ENCODE measurements around the gene LGALS13. TPM values are rescaled to one million over a fixed set of nuclear protein-coding genes. Genes with fewer than 3 reads are reported as not detected.

LGALS13 gene
- total and polyA plus RNA-seq, 2 of the 8 experiments (the other 6 are each of a cell fraction or from before 2014, with no cell fraction given): not detected

- H2BK20ac ChIP-seq (ENCODE audit: low read length): no peak overlapping the region
- no peak overlapping the region for H3K14ac ChIP-seq (ENCODE audit: insufficient read length)
- H3K4ac ChIP-seq (replicated peaks; ENCODE audit: insufficient read length, low read depth, low read length): no peak overlapping the region
- no peak overlapping the region for H2BK12ac ChIP-seq (ENCODE audit: low read depth, low read length)
- H3K9me3 ChIP-seq (ENCODE audit: insufficient read depth in 2 of 2, low read depth in 1 of 2, low read length in 1 of 2): no peaks in the 10 kb centered on the region
- H4K20me1 ChIP-seq (replicated peaks in 1 of 2; ENCODE audit: control insufficient read depth in 1 of 2, insufficient read depth in 2 of 2, low read length in 2 of 2): no peaks in the 10 kb centered on the region
- no peak overlapping the region for H2BK120ac ChIP-seq (replicated peaks; ENCODE audit: low read depth, low read length)
- H3K27ac ChIP-seq (ENCODE audit: low read depth, low read length): no peak overlapping the region
- H3K79me1 ChIP-seq (ENCODE audit: low read depth, low read length): no peaks in the 10 kb centered on the region
- H2AK5ac ChIP-seq (ENCODE audit: low read depth, low read length): no peak overlapping the region
- no peak for DNase-seq (ENCODE audit: low read depth in 1 of 2, low spot score in 2 of 2)
- H3K18ac ChIP-seq (ENCODE audit: extremely low read depth, low read length): no peak overlapping the region
- CTCF ChIA-PET (ENCODE audit: partially characterized antibody): no interaction called here
- POLR2A ChIA-PET (ENCODE audit: partially characterized antibody): no interaction called here
- no peak overlapping the region for H3K56ac ChIP-seq (replicated peaks; ENCODE audit: insufficient read length, low read depth, low read length)
- H4K8ac ChIP-seq (ENCODE audit: extremely low read depth, insufficient read depth, low read length): no peak overlapping the region
- H2BK5ac ChIP-seq (ENCODE audit: low read depth, low read length): no peak overlapping the region
- no peaks in the 10 kb centered on the region for H3K79me2 ChIP-seq (ENCODE audit: control insufficient read depth in 1 of 2, insufficient read depth in 2 of 2, low read length in 2 of 2)
- H4K5ac ChIP-seq (ENCODE audit: insufficient read length, low read depth, low read length): no peak overlapping the region
- no peaks in the 10 kb centered on the region for H3K36me3 ChIP-seq (ENCODE audit: control insufficient read depth in 2 of 4, insufficient read depth in 4 of 4, low read length in 3 of 4)
- no peak overlapping the region for H3K4me2 ChIP-seq (ENCODE audit: insufficient read depth in 1 of 2, low read depth in 2 of 2, low read length in 2 of 2)
- H3K27me3 ChIP-seq (replicated peaks in 1 of 4; ENCODE audit: control insufficient read depth in 3 of 4, extremely low read depth in 1 of 4, insufficient read depth in 3 of 4, low read length in 3 of 4): no peaks in the 10 kb centered on the region
- H3K4me3 ChIP-seq (ENCODE audit: extremely low read depth in 1 of 4, insufficient read depth in 2 of 4, low read depth in 3 of 4, low read length in 4 of 4): no peak overlapping the region
- no peak overlapping the region for H2AFZ ChIP-seq (ENCODE audit: low read length)
- H3K23me2 ChIP-seq (ENCODE audit: low read depth, low read length): no peaks in the 10 kb centered on the region
- no peak for FAIRE-seq
- no peak overlapping the region for H3K9ac ChIP-seq (replicated peaks in 1 of 4; ENCODE audit: extremely low read depth in 1 of 4, low read depth in 3 of 4, low read length in 3 of 4)
- H2BK15ac ChIP-seq (ENCODE audit: low read length): no peak overlapping the region
- no peak overlapping the region for H4K91ac ChIP-seq (replicated peaks; ENCODE audit: insufficient read length, low read length)
- no peak overlapping the region for H3K23ac ChIP-seq (ENCODE audit: insufficient read length)
- 57% methylated on average over 2 of the region's 2 CpGs; no CpG with 5 or more reads in 1 of the 2 experiments for WGBS, 2 experiments (ENCODE audit: extremely low coverage in 1 of 2, insufficient coverage in 1 of 2, insufficient read length in 1 of 2, insufficient replicate concordance in 2 of 2, low coverage in 1 of 2, low lambda C conversion rate in 2 of 2, missing lambda C conversion rate in 1 of 2)
- no peaks in the 10 kb centered on the region for H3K4me1 ChIP-seq (replicated peaks in 1 of 4; ENCODE audit: control insufficient read depth in 3 of 4, insufficient read depth in 4 of 4, low read length in 3 of 4)
- TF ChIP-seq GTF2F1 (IDR thresholded peaks at IDR 0.05; ENCODE audit: borderline replicate concordance, low read depth, low read length) (no peak), ATF2 (IDR thresholded peaks at IDR 0.05; ENCODE audit: low read length) (no peak), SP1 (IDR thresholded peaks at IDR 0.05; ENCODE audit: low read depth, low read length) (no peak), KDM4A (IDR thresholded peaks at IDR 0.05; ENCODE audit: low read depth, low read length, severe bottlenecking) (no peak), MAFK (IDR thresholded peaks at IDR 0.05; ENCODE audit: low read depth, low read length) (no peak), SIX5 (IDR thresholded peaks at IDR 0.05; ENCODE audit: low read depth, low read length) (no peak), SP2 (IDR thresholded peaks at IDR 0.05; ENCODE audit: low read length) (no peak), BRCA1 (IDR thresholded peaks at IDR 0.05; ENCODE audit: low read depth, low read length) (no peak), KDM1A (IDR thresholded peaks at IDR 0.05; ENCODE audit: borderline replicate concordance, low read length) (no peak), CTCF (IDR thresholded peaks at IDR 0.05; ENCODE audit: control extremely low read depth in 1 of 3, insufficient read depth in 1 of 3, low read depth in 1 of 3, low read length in 3 of 3) (no peak)
Measured at GRCh38 chr19:39588066-39588465, 14.3 kb upstream of the LGALS13 start.

Measured in H1 (cell line).